Panc1 (cell line): ENCODE measurements around the gene DCN. TPM values are rescaled to one million over a fixed set of nuclear protein-coding genes. Genes with fewer than 3 reads are reported as not detected.

Source experiments
- ATAC-seq: fragments of 200-7000 bp; cut with Tn5 transposase; 2 replicates; pipeline ENCODE4 v1.9.1; 2020; ENCODE audit warnings: mild to moderate bottlenecking, moderate library complexity
- BruUV-seq: library from RNA; stranded (reverse); fragments of 400-500 nt; replicated peaks from 2 replicates; lab custom pipeline; 2021; lab: Mats Ljungman, UMichigan
- CTCF ChIA-PET: fragments of 300-600 bp; sonication (Branson Sonifier 250); formaldehyde crosslinking; loops from one replicate; lab custom pipeline; 2022; ENCODE audit warnings: antibody characterized with exemption; lab: Charles Lee
- POLR2A ChIA-PET: fragments of 300-600 bp; sonication (Branson Sonifier 250); formaldehyde crosslinking; loops from one replicate; lab custom pipeline; 2022; ENCODE audit warnings: antibody characterized with exemption; lab: Charles Lee
- DNase-seq: peaks from one replicate; pipeline ENCODE4 v3.0.0-alpha.2; 2010; ENCODE audit warnings: low read depth, low spot score
- H3K27ac ChIP-seq: 2 replicates; pipeline ENCODE4 v1.5.1; 2011; ENCODE audit warnings: mild to moderate bottlenecking, low read length, inconsistent platforms
- H3K27me3 ChIP-seq: fragments of 200-500 bp; sonication (Bioruptor generic); 2 replicates; pipeline ENCODE4 v1.6.0; 2014; ENCODE audit warnings: low read length, inconsistent platforms; ENCODE audit not compliant: control insufficient read depth, insufficient read depth
- H3K36me3 ChIP-seq: fragments of 200-500 bp; sonication (Bioruptor generic); 2 replicates; pipeline ENCODE4 v1.5.1; 2014; ENCODE audit warnings: inconsistent platforms, mild to moderate bottlenecking, low read length, moderate library complexity; ENCODE audit not compliant: control insufficient read depth, insufficient read depth
- H3K4me1 ChIP-seq: 2 replicates; pipeline ENCODE4 v1.5.1; 2011; ENCODE audit warnings: inconsistent platforms, mild to moderate bottlenecking, low read length, moderate library complexity; ENCODE audit not compliant: control insufficient read depth, insufficient read depth
- H3K4me3 ChIP-seq, 2 experiments: 2 replicates each; pipeline ENCODE4 v1.5.1; 2011 to 2012; ENCODE audit warnings: low read depth in 2 of 2, low read length in 2 of 2, mild to moderate bottlenecking in 2 of 2, inconsistent platforms in 1 of 2, moderate library complexity in 1 of 2
- H3K9me3 ChIP-seq: fragments of 200-500 bp; sonication (Bioruptor generic); 2 replicates; pipeline ENCODE4 v1.5.1; 2014; ENCODE audit warnings: low read depth, mild to moderate bottlenecking, inconsistent platforms, low read length, moderate library complexity; ENCODE audit not compliant: control insufficient read depth, insufficient read depth
- CTCF ChIP-seq: fragments of 450-650 bp; IDR thresholded peaks from 2 replicates; pipeline ENCODE4 v1.5.1; 2017; ENCODE audit warnings: mild to moderate bottlenecking
- POLR2AphosphoS5 ChIP-seq: IDR thresholded peaks from 2 replicates; pipeline ENCODE4 v1.6.1; 2012; ENCODE audit warnings: mild to moderate bottlenecking, low read depth, low read length, moderate library complexity
- SIN3A ChIP-seq: IDR thresholded peaks from 2 replicates; pipeline ENCODE4 v1.6.1; 2012; ENCODE audit warnings: low read depth, mild to moderate bottlenecking, low read length, moderate library complexity, borderline replicate concordance; ENCODE audit not compliant: insufficient read depth
- TCF7L2 ChIP-seq: IDR thresholded peaks from 2 replicates; pipeline ENCODE4 v1.6.1; 2011; ENCODE audit warnings: mild to moderate bottlenecking, low read depth, low read length, inconsistent platforms
- in situ Hi-C: cut with HindIII; loops from 2 replicates; pipeline ENCODE4 v1.10.0; 2016; ENCODE audit warnings: low sequenced_read_pairs, low pct_unique_long_range_greater_than_20kb
- intact Hi-C: fragments of 100-400 bp; cut with micrococcal nuclease; formaldehyde crosslinking; loops from one replicate; pipeline ENCODE4 v1.10.0; 2022; ENCODE audit not compliant: unreplicated experiment
- total RNA-seq: library from RNA; stranded (reverse); gene quantifications from one replicate; pipeline ENCODE4 v1.2.1, GENCODE V29; 2021; ENCODE audit not compliant: unreplicated experiment
- TF ChIP-seq, protein P1 (sequence below), 2 experiments: IDR thresholded peaks; 2 replicates each; pipeline ENCODE4 v1.6.1; 2011 to 2012; ENCODE audit warnings: low read depth in 2 of 2, control low read depth in 1 of 2, low read length in 1 of 2, mild to moderate bottlenecking in 1 of 2, moderate library complexity in 1 of 2; ENCODE audit not compliant: insufficient read depth in 1 of 2

The DCN gene
- total RNA-seq, 1 experiment from 2014 or later = 1.9 TPM

- no peaks in the 10 kb centered on the region for H3K4me1 ChIP-seq
- no peaks in the 10 kb centered on the region for H3K36me3 ChIP-seq
- no peaks in the 10 kb centered on the region for H3K27me3 ChIP-seq
- H3K27ac ChIP-seq = no peak overlapping the region
- POLR2A ChIA-PET = no interaction called here
- no peak for ATAC-seq
- DNase-seq = no peak
- CTCF ChIA-PET = no interaction called here
- BruUV-seq = no TSS peak
- TF ChIP-seq CTCF (no peak), TCF7L2 (no peak), SIN3A (no peak), POLR2AphosphoS5 (no peak)
- TF ChIP-seq, protein P1, sequence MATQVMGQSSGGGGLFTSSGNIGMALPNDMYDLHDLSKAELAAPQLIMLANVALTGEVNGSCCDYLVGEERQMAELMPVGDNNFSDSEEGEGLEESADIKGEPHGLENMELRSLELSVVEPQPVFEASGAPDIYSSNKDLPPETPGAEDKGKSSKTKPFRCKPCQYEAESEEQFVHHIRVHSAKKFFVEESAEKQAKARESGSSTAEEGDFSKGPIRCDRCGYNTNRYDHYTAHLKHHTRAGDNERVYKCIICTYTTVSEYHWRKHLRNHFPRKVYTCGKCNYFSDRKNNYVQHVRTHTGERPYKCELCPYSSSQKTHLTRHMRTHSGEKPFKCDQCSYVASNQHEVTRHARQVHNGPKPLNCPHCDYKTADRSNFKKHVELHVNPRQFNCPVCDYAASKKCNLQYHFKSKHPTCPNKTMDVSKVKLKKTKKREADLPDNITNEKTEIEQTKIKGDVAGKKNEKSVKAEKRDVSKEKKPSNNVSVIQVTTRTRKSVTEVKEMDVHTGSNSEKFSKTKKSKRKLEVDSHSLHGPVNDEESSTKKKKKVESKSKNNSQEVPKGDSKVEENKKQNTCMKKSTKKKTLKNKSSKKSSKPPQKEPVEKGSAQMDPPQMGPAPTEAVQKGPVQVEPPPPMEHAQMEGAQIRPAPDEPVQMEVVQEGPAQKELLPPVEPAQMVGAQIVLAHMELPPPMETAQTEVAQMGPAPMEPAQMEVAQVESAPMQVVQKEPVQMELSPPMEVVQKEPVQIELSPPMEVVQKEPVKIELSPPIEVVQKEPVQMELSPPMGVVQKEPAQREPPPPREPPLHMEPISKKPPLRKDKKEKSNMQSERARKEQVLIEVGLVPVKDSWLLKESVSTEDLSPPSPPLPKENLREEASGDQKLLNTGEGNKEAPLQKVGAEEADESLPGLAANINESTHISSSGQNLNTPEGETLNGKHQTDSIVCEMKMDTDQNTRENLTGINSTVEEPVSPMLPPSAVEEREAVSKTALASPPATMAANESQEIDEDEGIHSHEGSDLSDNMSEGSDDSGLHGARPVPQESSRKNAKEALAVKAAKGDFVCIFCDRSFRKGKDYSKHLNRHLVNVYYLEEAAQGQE (IDR thresholded peaks at IDR 0.05; ENCODE audit: insufficient read depth in 1 of 2, low read depth in 2 of 2, low read length in 1 of 2) = no peak
- in situ Hi-C loops = no loop called here
- H3K9me3 ChIP-seq = no peaks in the 10 kb centered on the region
- intact Hi-C loops = loop anchor here (5.0 kb wide), 1 partner anchor 147 kb away; no protein-coding TSS in a partner anchor
- H3K4me3 ChIP-seq = no peak overlapping the region
Observed at GRCh38 chr12:91179966-91180561, 2.6 kb downstream of the DCN start.

GRCh38 chr12:91179315-91179714 is 3.3 kb downstream of the DCN start:
- no peak overlapping the region for H3K27ac ChIP-seq
- TF ChIP-seq POLR2AphosphoS5 (no peak), SIN3A (no peak), TCF7L2 (no peak), CTCF (no peak)
- TF ChIP-seq, protein P1 (IDR thresholded peaks at IDR 0.05; ENCODE audit: insufficient read depth in 1 of 2, low read depth in 2 of 2, low read length in 1 of 2) = no peak
- no peaks in the 10 kb centered on the region for H3K36me3 ChIP-seq
- DNase-seq = no peak
- ChIA-PET CTCF (no interaction called here), POLR2A (no interaction called here)
- H3K4me1 ChIP-seq = no peaks in the 10 kb centered on the region
- BruUV-seq = no TSS peak
- no peaks in the 10 kb centered on the region for H3K27me3 ChIP-seq
- intact Hi-C loops = loop anchor here (5.0 kb wide), 1 partner anchor 148 kb away; no protein-coding TSS in a partner anchor
- no peaks in the 10 kb centered on the region for H3K9me3 ChIP-seq
- no peak for ATAC-seq
- H3K4me3 ChIP-seq = no peak overlapping the region
- in situ Hi-C loops = no loop called here
